SK-N-SH (cell line): ENCODE results near the gene SNTG2. TPM values are rescaled to one million over a fixed set of nuclear protein-coding genes. Genes with fewer than 3 reads are reported as not detected.

Source experiments
- CTCF ChIA-PET: fragments of 300-600, 350-600 bp; formaldehyde crosslinking; extraction: SDS; loops from one replicate; lab custom pipeline; 2021; lab: Yijun Ruan, JAX
- POLR2A ChIA-PET: fragments of 350-600 bp; sonication (Branson Sonifier 250); formaldehyde crosslinking; extraction: SDS; loops from one replicate; lab custom pipeline; 2020; ENCODE audit warnings: antibody characterized with exemption, inconsistent platforms; lab: Yijun Ruan, JAX
- DNase-seq: peaks from one replicate; pipeline ENCODE4 v3.0.0; 2012
- H2AFZ ChIP-seq: fragments of 200-600 bp; sonication (generic); 2 replicates; pipeline ENCODE4 v1.8.1; 2016; ENCODE audit warnings: antibody characterized with exemption, mild to moderate bottlenecking, low read depth
- H3F3A ChIP-seq: fragments of 200-600 bp; sonication (generic); replicated peaks from 2 replicates; pipeline ENCODE3; 2016; ENCODE audit warnings: antibody characterized with exemption, mild to moderate bottlenecking; ENCODE audit not compliant: insufficient read depth
- H3K27ac ChIP-seq, 2 experiments: fragments of 200-500 bp in 1 of 2; fragments of 200-600 bp in 1 of 2; sonication (Bioruptor generic) in 1 of 2; sonication (generic), shearing (Covaris generic) in 1 of 2; 2 replicates each; pipeline versions ENCODE4 v1.5.1 to v1.6.1; 2014 to 2016; ENCODE audit warnings: low read depth in 2 of 2, inconsistent platforms in 1 of 2, low read length in 1 of 2, mild to moderate bottlenecking in 1 of 2, mixed read lengths in 1 of 2
- H3K27me3 ChIP-seq: fragments of 200-600 bp; sonication (generic), shearing (Covaris generic); 2 replicates; pipeline ENCODE4 v1.6.1; 2016; ENCODE audit warnings: mixed run types; ENCODE audit not compliant: insufficient read depth
- H3K36me3 ChIP-seq, 2 experiments: fragments of 200-500 bp in 1 of 2; fragments of 200-600 bp in 1 of 2; sonication (Bioruptor generic) in 1 of 2; sonication (generic) in 1 of 2; replicated peaks in 1 of 2; 2 replicates each; pipeline versions ENCODE3 to v1.5.1; 2014 to 2016; ENCODE audit warnings: low read length in 1 of 2, mild to moderate bottlenecking in 1 of 2; ENCODE audit not compliant: insufficient read depth in 2 of 2, control insufficient read depth in 1 of 2
- H3K4me1 ChIP-seq, 2 experiments: fragments of 200-500 bp in 1 of 2; fragments of 200-600 bp in 1 of 2; sonication (Bioruptor generic) in 1 of 2; sonication (generic), shearing (Covaris generic) in 1 of 2; 2 replicates each; pipeline versions ENCODE4 v1.5.1 to v1.6.1; 2014 to 2016; ENCODE audit warnings: low read depth in 1 of 2, low read length in 1 of 2, mixed run types in 1 of 2; ENCODE audit not compliant: insufficient read depth in 2 of 2, control insufficient read depth in 1 of 2
- H3K4me2 ChIP-seq: fragments of 200-600 bp; sonication (generic), shearing (Covaris generic); 2 replicates; pipeline ENCODE4 v1.6.1; 2017; ENCODE audit warnings: mixed run types
- H3K4me3 ChIP-seq, 2 experiments: fragments of 200-500 bp in 1 of 2; fragments of 200-600 bp in 1 of 2; sonication (Bioruptor generic) in 1 of 2; sonication (generic), shearing (Covaris generic) in 1 of 2; 2 replicates each; pipeline versions ENCODE4 v1.5.1 to v1.8.1; 2014 to 2016; ENCODE audit warnings: low read depth in 2 of 2, inconsistent platforms in 1 of 2, low read length in 1 of 2, mild to moderate bottlenecking in 1 of 2, mixed read lengths in 1 of 2, moderate library complexity in 1 of 2
- H3K79me2 ChIP-seq: fragments of 200-600 bp; sonication (generic); 2 replicates; pipeline ENCODE4 v1.8.1; 2017; ENCODE audit warnings: mild to moderate bottlenecking; ENCODE audit not compliant: insufficient read depth
- H3K9ac ChIP-seq: fragments of 200-600 bp; sonication (generic); 2 replicates; pipeline ENCODE4 v1.6.1; 2017; ENCODE audit warnings: mixed run types
- H3K9me2 ChIP-seq: fragments of 200-600 bp; sonication (generic); 2 replicates; pipeline ENCODE4 v1.6.1; 2017; ENCODE audit warnings: mixed run types
- H3K9me3 ChIP-seq: fragments of 200-600 bp; sonication (generic); 2 replicates; pipeline ENCODE4 v1.6.1; 2017; ENCODE audit warnings: mixed run types, mild to moderate bottlenecking, moderate library complexity
- H4K20me1 ChIP-seq: fragments of 200-600 bp; sonication (generic); 2 replicates; pipeline ENCODE4 v1.6.1; 2017; ENCODE audit warnings: mild to moderate bottlenecking, mixed run types; ENCODE audit not compliant: insufficient read depth
- CHD2 ChIP-seq: fragments of 150-350 bp; IDR thresholded peaks from 2 replicates; pipeline ENCODE4 v1.6.1; 2018; ENCODE audit warnings: low read length; ENCODE audit not compliant: partially characterized antibody
- EZH2phosphoT487 ChIP-seq: fragments of 200-600 bp; sonication (generic); IDR thresholded peaks from 2 replicates; pipeline ENCODE4 v1.6.1; 2017; ENCODE audit warnings: low read depth, mixed run types, mild to moderate bottlenecking, antibody characterized with exemption, moderate library complexity, borderline replicate concordance
- FOSL2 ChIP-seq: IDR thresholded peaks from 2 replicates; pipeline ENCODE4 v1.4.0; 2012; ENCODE audit warnings: low read depth, mild to moderate bottlenecking, moderate library complexity, borderline replicate concordance
- FOXJ3 ChIP-seq: sonication (generic); formaldehyde crosslinking; IDR thresholded peaks from 2 replicates; pipeline ENCODE4 v1.5.1; 2020; ENCODE audit warnings: mild to moderate bottlenecking, missing genetic modification reagents
- GABPA ChIP-seq: IDR thresholded peaks from 2 replicates; pipeline ENCODE4 v1.4.0; 2012; ENCODE audit warnings: low read depth, mild to moderate bottlenecking
- GATA2 ChIP-seq: sonication (generic); formaldehyde crosslinking; IDR thresholded peaks from 2 replicates; pipeline ENCODE4 v1.5.0; 2020; ENCODE audit warnings: mild to moderate bottlenecking, missing genetic modification reagents
- IRF3 ChIP-seq: fragments of 150-350 bp; IDR thresholded peaks from 2 replicates; pipeline ENCODE4 v1.6.1; 2016; ENCODE audit warnings: mild to moderate bottlenecking, low read depth, low read length
- NFIC ChIP-seq: IDR thresholded peaks from 2 replicates; pipeline ENCODE4 v1.4.0; 2012; ENCODE audit warnings: borderline replicate concordance
- NRF1 ChIP-seq: IDR thresholded peaks from 2 replicates; pipeline ENCODE4 v1.6.1; 2012; ENCODE audit warnings: low read depth, mild to moderate bottlenecking, low read length
- POLR2AphosphoS5 ChIP-seq: IDR thresholded peaks from 2 replicates; pipeline ENCODE4 v1.6.1; 2012; ENCODE audit warnings: low read depth, low read length
- RCOR1 ChIP-seq: fragments of 150-350 bp; IDR thresholded peaks from 2 replicates; pipeline ENCODE4 v1.6.1; 2017; ENCODE audit warnings: antibody characterized with exemption, low read length
- REST ChIP-seq: IDR thresholded peaks from 2 replicates; pipeline ENCODE4 v1.6.1; 2012; ENCODE audit warnings: mild to moderate bottlenecking, low read depth, low read length, moderate library complexity
- RXRA ChIP-seq: IDR thresholded peaks from 2 replicates; pipeline ENCODE4 v1.4.0; 2012; ENCODE audit warnings: low read depth, mild to moderate bottlenecking, borderline replicate concordance
- SMC3 ChIP-seq: IDR thresholded peaks from 2 replicates; pipeline ENCODE4 v1.6.1; 2012; ENCODE audit warnings: low read depth, low read length, improper control_type of control experiment
- TCF12 ChIP-seq: IDR thresholded peaks from 2 replicates; pipeline ENCODE4 v1.4.0; 2012
- TEAD4 ChIP-seq: IDR thresholded peaks from 2 replicates; pipeline ENCODE4 v1.4.0; 2012; ENCODE audit warnings: mild to moderate bottlenecking, borderline replicate concordance; ENCODE audit not compliant: insufficient read depth
- USF1 ChIP-seq: IDR thresholded peaks from 2 replicates; pipeline ENCODE4 v1.4.0; 2012; ENCODE audit warnings: low read depth, borderline replicate concordance
- YY1 ChIP-seq: IDR thresholded peaks from 2 replicates; pipeline ENCODE4 v1.4.0; 2012; ENCODE audit warnings: low read depth, mild to moderate bottlenecking
- WGBS: methylation state at CpG from one replicate; pipeline ENCODE4 v1.1.6; 2017; ENCODE audit warnings: low lambda C conversion rate; 5-methylcytosine and 5-hydroxymethylcytosine counted together
- polyA plus RNA-seq, 3 experiments: library from polyadenylated mRNA; depleted of rRNA; stranded (reverse); fragments of >200 nt; gene quantifications; 2 replicates each; pipeline ENCODE4 v1.2.3, GENCODE V29; 2012

Gene SNTG2
- polyA plus RNA-seq, 1 of the 3 experiments (the other 2 are of a cell fraction): not detected

GRCh38 chr2:1022178-1022577 is 71.5 kb downstream of the SNTG2 start:
- peaks cover 0 to 4% of the 10 kb centered on the region in 2 experiments; a peak in 1 of 4 replicates for H3K4me1 ChIP-seq
- no peak overlapping the region for H3K4me3 ChIP-seq
- DNase-seq: no peak
- no peaks in the 10 kb centered on the region for H3K9me2 ChIP-seq
- no peak overlapping the region for H3K27ac ChIP-seq
- H4K20me1 ChIP-seq: no peaks in the 10 kb centered on the region
- no peaks in the 10 kb centered on the region for H3F3A ChIP-seq
- H3K36me3 ChIP-seq: no peaks in the 10 kb centered on the region
- H3K4me2 ChIP-seq: no peak overlapping the region
- POLR2A ChIA-PET: no interaction called here
- TF ChIP-seq FOSL2 (no peak), YY1 (no peak), EZH2phosphoT487 (no peak), TCF12 (no peak), GABPA (no peak), POLR2AphosphoS5 (no peak), NRF1 (no peak), GATA2 (CRISPR knock-in tag) (no peak), CHD2 (no peak), RXRA (no peak), RCOR1 (no peak), NFIC (no peak), SMC3 (no peak), FOXJ3 (no peak), IRF3 (no peak), USF1 (no peak), TEAD4 (no peak), REST (no peak)
- H3K9me3 ChIP-seq: no peaks in the 10 kb centered on the region
- CTCF ChIA-PET: interaction anchor here (1.9 kb wide), 1 partner anchor 68 kb away, joined by 4 read pairs; no protein-coding TSS in a partner anchor
- WGBS: 56% methylated on average over 17 of the region's 17 CpGs
- H3K9ac ChIP-seq: no peak overlapping the region
- no peaks in the 10 kb centered on the region for H3K79me2 ChIP-seq
- no peak overlapping the region for H2AFZ ChIP-seq
- no peaks in the 10 kb centered on the region for H3K27me3 ChIP-seq
